ENCODE measurements around the gene ALG8.
"Not testable (repeated sequence)": the region's sequence is repeated elsewhere in the genome, so short reads cannot be mapped to it uniquely, and the experiment has no call there.

ALG8 gene

GRCh38 chr11:78139422-78140391 lies at the start of gene ALG8:
Gene ALG8, minus strand, starts transcription at chr11:78139626. Its CDS starts 38 bp downstream, at chr11:78139588.
- peak; percentile 99 for DNase-seq (ENCODE audit: low spot score)

- DNase-seq (ENCODE audit: low spot score): peak; percentile 98
Observed at GRCh38 chr11:78188286-78189173, 49.1 kb upstream of the ALG8 start, which contains the start of the genes KCTD21 and USP35. Gene KCTD21, minus strand, starts transcription at chr11:78188626. Its CDS starts 14,072 bp downstream, at chr11:78174554. Gene USP35, plus strand, starts transcription at chr11:78188919. Its CDS starts 7,327 bp downstream, at chr11:78196246.

- DNase-seq (ENCODE audit: low spot score): no peak
Observed at GRCh38 chr11:78187366-78188285, 48.2 kb upstream of the ALG8 start.

- DNase-seq (ENCODE audit: low spot score): no peak
Observed at GRCh38 chr11:78181185-78181584, 41.8 kb upstream of the ALG8 start.

- no peak for DNase-seq (ENCODE audit: low spot score)
Observed at GRCh38 chr11:78180751-78181150, 41.3 kb upstream of the ALG8 start.

GRCh38 chr11:78179459-78180071 lies 40.1 kb upstream of the ALG8 start:
- DNase-seq (ENCODE audit: low spot score): no peak

GRCh38 chr11:78177216-78177615 lies 37.8 kb upstream of the ALG8 start:
- no peak for DNase-seq (ENCODE audit: low spot score)

- no peak for DNase-seq (ENCODE audit: low spot score)
Observed at GRCh38 chr11:78176605-78177141, 37.2 kb upstream of the ALG8 start.

- DNase-seq (ENCODE audit: low spot score): not testable (repeated sequence)
Observed at GRCh38 chr11:78175862-78176261, 36.4 kb upstream of the ALG8 start.

GRCh38 chr11:78171951-78172350 lies 32.5 kb upstream of the ALG8 start:
- DNase-seq (ENCODE audit: low spot score): no peak

GRCh38 chr11:78170874-78171549 lies 31.6 kb upstream of the ALG8 start:
- DNase-seq (ENCODE audit: low spot score): no peak

GRCh38 chr11:78170413-78170812 lies 31.0 kb upstream of the ALG8 start:
- DNase-seq (ENCODE audit: low spot score): no peak

- DNase-seq (ENCODE audit: low spot score): no peak
Observed at GRCh38 chr11:78168539-78169477, 29.4 kb upstream of the ALG8 start.

GRCh38 chr11:78166855-78167469 lies 27.5 kb upstream of the ALG8 start:
- DNase-seq (ENCODE audit: low spot score): no peak

- no peak for DNase-seq (ENCODE audit: low spot score)
Observed at GRCh38 chr11:78164471-78164870, 25.0 kb upstream of the ALG8 start.

GRCh38 chr11:78163828-78164227 lies 24.4 kb upstream of the ALG8 start:
- DNase-seq (ENCODE audit: low spot score): no peak

- DNase-seq (ENCODE audit: low spot score): no peak
Observed at GRCh38 chr11:78161962-78162371, 22.5 kb upstream of the ALG8 start.

- DNase-seq (ENCODE audit: low spot score): no peak
Observed at GRCh38 chr11:78161346-78161745, 21.9 kb upstream of the ALG8 start.
